ENCODE data around the gene GABBR1.

GABBR1 gene

DNA sequence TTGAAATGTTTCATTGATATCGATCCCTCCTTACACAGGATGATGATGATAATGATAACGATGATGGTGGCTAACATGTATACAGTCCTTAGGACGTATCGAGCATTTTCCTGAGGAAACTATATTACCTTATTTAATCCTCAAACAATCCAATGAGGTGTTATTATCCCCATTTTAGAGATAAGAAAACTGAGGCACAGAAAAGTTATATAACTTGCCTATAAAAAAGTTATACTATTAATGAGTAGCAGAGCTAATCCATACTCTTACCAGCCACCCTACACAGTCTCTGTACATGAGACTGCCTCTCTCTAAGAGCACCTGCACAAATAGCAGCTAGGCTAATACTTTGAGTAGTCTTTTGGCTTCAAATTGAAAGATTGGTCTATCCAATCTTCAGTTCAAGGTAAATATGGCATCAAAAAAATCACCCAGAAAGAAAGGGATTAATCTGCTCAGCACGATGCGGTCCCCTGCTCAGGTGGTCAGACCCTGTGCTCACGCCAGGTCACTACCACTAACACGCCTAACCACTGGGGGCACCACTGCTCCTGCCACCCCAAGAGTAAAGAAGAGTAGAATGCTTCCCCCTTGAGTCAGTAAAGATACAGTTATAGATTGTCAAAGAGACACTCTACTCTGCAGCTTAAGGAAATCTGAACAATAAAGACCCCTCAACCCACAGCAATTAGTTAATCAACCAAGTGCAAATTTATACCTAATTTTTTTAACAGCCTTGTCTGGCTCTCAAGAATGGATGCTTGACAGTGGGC lies 15.0 kb downstream of the GABBR1 start:
- TF ChIP-seq, protein P1, sequence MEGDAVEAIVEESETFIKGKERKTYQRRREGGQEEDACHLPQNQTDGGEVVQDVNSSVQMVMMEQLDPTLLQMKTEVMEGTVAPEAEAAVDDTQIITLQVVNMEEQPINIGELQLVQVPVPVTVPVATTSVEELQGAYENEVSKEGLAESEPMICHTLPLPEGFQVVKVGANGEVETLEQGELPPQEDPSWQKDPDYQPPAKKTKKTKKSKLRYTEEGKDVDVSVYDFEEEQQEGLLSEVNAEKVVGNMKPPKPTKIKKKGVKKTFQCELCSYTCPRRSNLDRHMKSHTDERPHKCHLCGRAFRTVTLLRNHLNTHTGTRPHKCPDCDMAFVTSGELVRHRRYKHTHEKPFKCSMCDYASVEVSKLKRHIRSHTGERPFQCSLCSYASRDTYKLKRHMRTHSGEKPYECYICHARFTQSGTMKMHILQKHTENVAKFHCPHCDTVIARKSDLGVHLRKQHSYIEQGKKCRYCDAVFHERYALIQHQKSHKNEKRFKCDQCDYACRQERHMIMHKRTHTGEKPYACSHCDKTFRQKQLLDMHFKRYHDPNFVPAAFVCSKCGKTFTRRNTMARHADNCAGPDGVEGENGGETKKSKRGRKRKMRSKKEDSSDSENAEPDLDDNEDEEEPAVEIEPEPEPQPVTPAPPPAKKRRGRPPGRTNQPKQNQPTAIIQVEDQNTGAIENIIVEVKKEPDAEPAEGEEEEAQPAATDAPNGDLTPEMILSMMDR (IDR thresholded peaks at IDR 0.05; ENCODE audit: low read depth, low read length) = no peak; the same call in 1 of the 2 replicates
- no peak for DNase-seq (ENCODE audit: extremely low read depth, low read depth)

- DNase-seq (ENCODE audit: extremely low read depth, low read depth) = no peak
- TF ChIP-seq, protein P1 (IDR thresholded peaks at IDR 0.05; ENCODE audit: low read depth, low read length) = no peak
Measured at GRCh38 chr6:29611426-29611825, 21.6 kb downstream of the GABBR1 start.

- TF ChIP-seq, protein P1 (IDR thresholded peaks at IDR 0.05; ENCODE audit: low read depth, low read length) = no peak
Measured at GRCh38 chr6:29610540-29610939, 22.4 kb downstream of the GABBR1 start.

GRCh38 chr6:29608131-29608530 lies 24.9 kb downstream of the GABBR1 start:
- TF ChIP-seq, protein P1 (IDR thresholded peaks at IDR 0.05; ENCODE audit: low read depth, low read length) = no peak
- no peak for DNase-seq (ENCODE audit: extremely low read depth, low read depth)

More at GRCh38 chr6:29610540-29610939, 22.4 kb downstream of the GABBR1 start:
- no peak for DNase-seq (ENCODE audit: extremely low read depth, low read depth)

- TF ChIP-seq, protein P1 (IDR thresholded peaks at IDR 0.05; ENCODE audit: low read depth, low read length) = no peak
- DNase-seq (ENCODE audit: extremely low read depth, low read depth) = no peak
Measured at GRCh38 chr6:29603930-29604329, 29.1 kb downstream of the GABBR1 start.

- TF ChIP-seq, protein P1 (IDR thresholded peaks at IDR 0.05; ENCODE audit: low read depth, low read length) = no peak
- DNase-seq (ENCODE audit: extremely low read depth, low read depth) = no peak
Measured at GRCh38 chr6:29603456-29603855, 29.5 kb downstream of the GABBR1 start.

GRCh38 chr6:29602564-29603361 lies 30.2 kb downstream of the GABBR1 start:
- TF ChIP-seq, protein P1 (IDR thresholded peaks at IDR 0.05; ENCODE audit: low read depth, low read length) = peak; percentile 4; the same call in 1 of the 2 replicates

More at GRCh38 chr6:29602564-29603361, 30.2 kb downstream of the GABBR1 start:
- DNase-seq (ENCODE audit: extremely low read depth, low read depth) = no peak
